DOHH2 (cell line): ENCODE measurements around the gene GOLGA8R.
"Not testable (repeated sequence)": the region's sequence is repeated elsewhere in the genome, so short reads cannot be mapped to it uniquely, and the experiment has no call there.

Source experiments
- EZH2phosphoT487 ChIP-seq: fragments of 200-600 bp; sonication (generic); IDR thresholded peaks from 2 replicates; pipeline ENCODE4 v1.6.1; 2017; ENCODE audit warnings: borderline replicate concordance, mild to moderate bottlenecking, antibody characterized with exemption, low read length, moderate library complexity, mixed read lengths
- TF ChIP-seq, protein P1 (sequence below): fragments of 200-600 bp; sonication (generic); IDR thresholded peaks from one replicate; pipeline ENCODE4 v1.5.1; 2014; ENCODE audit warnings: antibody characterized with exemption, mild to moderate bottlenecking, low read depth, low read length; ENCODE audit not compliant: poor library complexity, severe bottlenecking

DNA sequence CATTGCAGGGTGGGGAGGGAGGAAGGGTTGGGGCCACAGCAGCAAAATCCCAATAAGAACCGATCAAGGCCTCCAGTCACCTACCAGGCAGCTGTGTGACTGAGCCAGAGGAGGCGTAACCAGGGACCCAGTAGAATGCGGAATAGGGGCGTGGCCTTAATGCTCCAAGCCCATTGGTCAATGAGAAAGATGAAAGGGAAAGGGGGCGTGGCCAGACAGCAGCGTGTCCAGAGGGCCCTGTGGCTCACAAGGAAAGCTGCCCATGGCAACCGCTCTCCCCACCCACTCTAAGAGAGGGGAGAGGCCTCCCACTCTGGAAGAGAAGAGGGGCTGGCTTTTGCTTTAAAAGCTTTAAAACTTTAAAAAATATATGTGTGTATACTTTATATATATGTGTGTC lies at the start of gene GOLGA8R:
- TF ChIP-seq, protein P1, sequence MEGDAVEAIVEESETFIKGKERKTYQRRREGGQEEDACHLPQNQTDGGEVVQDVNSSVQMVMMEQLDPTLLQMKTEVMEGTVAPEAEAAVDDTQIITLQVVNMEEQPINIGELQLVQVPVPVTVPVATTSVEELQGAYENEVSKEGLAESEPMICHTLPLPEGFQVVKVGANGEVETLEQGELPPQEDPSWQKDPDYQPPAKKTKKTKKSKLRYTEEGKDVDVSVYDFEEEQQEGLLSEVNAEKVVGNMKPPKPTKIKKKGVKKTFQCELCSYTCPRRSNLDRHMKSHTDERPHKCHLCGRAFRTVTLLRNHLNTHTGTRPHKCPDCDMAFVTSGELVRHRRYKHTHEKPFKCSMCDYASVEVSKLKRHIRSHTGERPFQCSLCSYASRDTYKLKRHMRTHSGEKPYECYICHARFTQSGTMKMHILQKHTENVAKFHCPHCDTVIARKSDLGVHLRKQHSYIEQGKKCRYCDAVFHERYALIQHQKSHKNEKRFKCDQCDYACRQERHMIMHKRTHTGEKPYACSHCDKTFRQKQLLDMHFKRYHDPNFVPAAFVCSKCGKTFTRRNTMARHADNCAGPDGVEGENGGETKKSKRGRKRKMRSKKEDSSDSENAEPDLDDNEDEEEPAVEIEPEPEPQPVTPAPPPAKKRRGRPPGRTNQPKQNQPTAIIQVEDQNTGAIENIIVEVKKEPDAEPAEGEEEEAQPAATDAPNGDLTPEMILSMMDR: not testable (repeated sequence)
- TF ChIP-seq EZH2phosphoT487: not testable (repeated sequence)
